Parathyroid adenoma (tissue), 2 donors: ENCODE measurements around the gene HDDC2.

Experiments
- H2AFZ ChIP-seq: fragments of 300-600 bp; sonication (generic); one replicate; pipeline ENCODE4 v1.7.0; 2017; ENCODE audit warnings: antibody characterized with exemption, mild to moderate bottlenecking
- H3K27ac ChIP-seq: fragments of 300-600 bp; sonication (generic); one replicate; pipeline ENCODE4 v1.7.0; 2017
- H3K27me3 ChIP-seq: fragments of 300-600 bp; sonication (generic); one replicate; pipeline ENCODE4 v1.7.0; 2017; ENCODE audit warnings: low read length; ENCODE audit not compliant: control insufficient read depth, insufficient read depth
- H3K36me3 ChIP-seq: fragments of 300-600 bp; sonication (generic); one replicate; pipeline ENCODE4 v1.7.0; 2017; ENCODE audit warnings: low read length; ENCODE audit not compliant: control insufficient read depth, insufficient read depth
- H3K4me1 ChIP-seq: fragments of 300-600 bp; sonication (generic); one replicate; pipeline ENCODE4 v1.7.0; 2017; ENCODE audit warnings: control low read depth
- H3K4me2 ChIP-seq: fragments of 300-600 bp; sonication (generic); one replicate; pipeline ENCODE4 v1.7.0; 2017; ENCODE audit warnings: low read length
- H3K4me3 ChIP-seq: fragments of 300-600 bp; sonication (generic); one replicate; pipeline ENCODE4 v1.7.0; 2017; ENCODE audit warnings: low read depth, low read length
- H3K79me2 ChIP-seq: fragments of 300-600 bp; sonication (generic); one replicate; pipeline ENCODE4 v1.7.0; 2017; ENCODE audit warnings: control low read depth
- H3K9ac ChIP-seq: fragments of 300-600 bp; sonication (generic); one replicate; pipeline ENCODE4 v1.7.0; 2017; ENCODE audit warnings: mild to moderate bottlenecking
- H3K9me3 ChIP-seq: fragments of 300-600 bp; sonication (generic); one replicate; pipeline ENCODE4 v1.7.0; 2017; ENCODE audit warnings: low read length; ENCODE audit not compliant: control insufficient read depth
- TF ChIP-seq, protein P1 (sequence below): fragments of 300-600 bp; sonication (generic); IDR thresholded peaks from one replicate; pipeline ENCODE4 v1.7.0; 2017; ENCODE audit warnings: antibody characterized with exemption, mild to moderate bottlenecking
- donor health status: primary hyperparathyroidism.

The HDDC2 gene

DNA sequence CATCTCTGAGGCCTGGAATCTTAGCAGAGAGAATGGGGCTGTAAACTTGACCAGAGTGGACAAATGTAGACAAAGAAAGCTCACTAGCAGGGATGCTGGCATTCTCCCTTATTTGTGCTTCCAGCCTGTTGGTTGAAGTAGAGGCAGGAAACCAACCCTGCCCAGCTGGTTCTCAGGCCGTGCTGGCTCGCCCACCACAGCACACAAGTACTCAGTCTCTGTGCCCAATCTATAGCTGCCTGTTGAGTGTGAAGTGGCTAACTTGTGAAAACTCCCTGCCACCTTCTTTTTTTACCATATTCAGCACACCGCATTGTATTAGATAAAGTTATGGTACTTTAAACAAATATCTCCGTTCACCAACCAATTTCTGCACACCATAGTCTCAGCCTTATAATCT is 37.3 kb downstream of the HDDC2 start:
- H3K27me3 ChIP-seq = no peaks in the 10 kb centered on the region

GRCh38 chr6:125262016-125263013 is 39.5 kb downstream of the HDDC2 start:
- Histone ChIP-seq H3K9ac (no peak overlapping the region), H3K4me2 (no peak overlapping the region), H3K79me2 (no peaks in the 10 kb centered on the region), H3K4me1 (no peaks in the 10 kb centered on the region), H3K27me3 (no peaks in the 10 kb centered on the region), H3K36me3 (no peaks in the 10 kb centered on the region), H3K9me3 (no peaks in the 10 kb centered on the region), H3K4me3 (no peak overlapping the region), H2AFZ (no peak overlapping the region), H3K27ac (no peak overlapping the region)
- TF ChIP-seq, protein P1, sequence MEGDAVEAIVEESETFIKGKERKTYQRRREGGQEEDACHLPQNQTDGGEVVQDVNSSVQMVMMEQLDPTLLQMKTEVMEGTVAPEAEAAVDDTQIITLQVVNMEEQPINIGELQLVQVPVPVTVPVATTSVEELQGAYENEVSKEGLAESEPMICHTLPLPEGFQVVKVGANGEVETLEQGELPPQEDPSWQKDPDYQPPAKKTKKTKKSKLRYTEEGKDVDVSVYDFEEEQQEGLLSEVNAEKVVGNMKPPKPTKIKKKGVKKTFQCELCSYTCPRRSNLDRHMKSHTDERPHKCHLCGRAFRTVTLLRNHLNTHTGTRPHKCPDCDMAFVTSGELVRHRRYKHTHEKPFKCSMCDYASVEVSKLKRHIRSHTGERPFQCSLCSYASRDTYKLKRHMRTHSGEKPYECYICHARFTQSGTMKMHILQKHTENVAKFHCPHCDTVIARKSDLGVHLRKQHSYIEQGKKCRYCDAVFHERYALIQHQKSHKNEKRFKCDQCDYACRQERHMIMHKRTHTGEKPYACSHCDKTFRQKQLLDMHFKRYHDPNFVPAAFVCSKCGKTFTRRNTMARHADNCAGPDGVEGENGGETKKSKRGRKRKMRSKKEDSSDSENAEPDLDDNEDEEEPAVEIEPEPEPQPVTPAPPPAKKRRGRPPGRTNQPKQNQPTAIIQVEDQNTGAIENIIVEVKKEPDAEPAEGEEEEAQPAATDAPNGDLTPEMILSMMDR = no peak

More for the DNA sequence above, 37.3 kb downstream of the HDDC2 start:
- Histone ChIP-seq H3K9me3 (no peaks in the 10 kb centered on the region), H3K79me2 (no peaks in the 10 kb centered on the region), H3K4me1 (no peaks in the 10 kb centered on the region), H3K27ac (no peak overlapping the region), H3K36me3 (no peaks in the 10 kb centered on the region), H2AFZ (no peak overlapping the region), H3K4me3 (no peak overlapping the region), H3K4me2 (no peak overlapping the region), H3K9ac (no peak overlapping the region)
- TF ChIP-seq, protein P1 = no peak

GRCh38 chr6:125259354-125259736 is 42.4 kb downstream of the HDDC2 start:
- Histone ChIP-seq H3K9ac (no peak overlapping the region), H3K36me3 (no peaks in the 10 kb centered on the region), H3K4me2 (no peak overlapping the region), H2AFZ (no peak overlapping the region), H3K4me3 (no peak overlapping the region), H3K4me1 (no peaks in the 10 kb centered on the region), H3K79me2 (no peaks in the 10 kb centered on the region), H3K9me3 (no peaks in the 10 kb centered on the region), H3K27ac (no peak overlapping the region), H3K27me3 (no peaks in the 10 kb centered on the region)
- TF ChIP-seq, protein P1 = no peak

GRCh38 chr6:125258651-125259353 is 43.0 kb downstream of the HDDC2 start:
- no peak overlapping the region for H2AFZ ChIP-seq
- H3K79me2 ChIP-seq = no peaks in the 10 kb centered on the region
- H3K9me3 ChIP-seq = no peaks in the 10 kb centered on the region
- no peaks in the 10 kb centered on the region for H3K4me1 ChIP-seq
- H3K27me3 ChIP-seq = no peaks in the 10 kb centered on the region
- H3K4me3 ChIP-seq = no peak overlapping the region
- no peak overlapping the region for H3K4me2 ChIP-seq
- H3K36me3 ChIP-seq = no peaks in the 10 kb centered on the region
- TF ChIP-seq, protein P1 = no peak
- H3K9ac ChIP-seq = no peak overlapping the region
- H3K27ac ChIP-seq = no peak overlapping the region
